Adipose tissue (tissue), 3 donors: Measurements from ENCODE around the gene NSMCE3. TPM values are rescaled to one million over a fixed set of nuclear protein-coding genes. Genes with fewer than 3 reads are reported as not detected.

ENCODE experiments used
- H3K27ac ChIP-seq: one replicate; pipeline ENCODE4 v1.5.1; 2013; ENCODE audit warnings: low read depth, low read length
- WGBS, 3 donors: extraction: QIAGEN DNeasy Blood & Tissue Kit; methylation state at CpG; one replicate each; pipeline ENCODE4 v1.1.7; 2013; 5-methylcytosine and 5-hydroxymethylcytosine counted together
- polyA plus RNA-seq, 3 donors: library from polyadenylated mRNA; stranded (reverse); fragments of 200-250 nt; gene quantifications; one replicate each; pipeline ENCODE4 v1.2.3, GENCODE V29; 2013
- donor health status: healthy with polysubstance abuse.
- donor health status: Bipolar disorder and iron deficiency.
- donor health status: healthy.

Gene NSMCE3
- polyA plus RNA-seq, 3 donors: 2.0 to 3.8 (median 3.8) TPM

- H3K27ac ChIP-seq: no peak overlapping the region
- WGBS, 3 donors: 81 to 85% (median 85%) methylated on average over 3 of the region's 3 CpGs
Measured at GRCh38 chr15:29274946-29275345, 5.3 kb upstream of the NSMCE3 start.

- WGBS, 3 donors: 94 to 95% (median 95%) methylated on average over 5 of the region's 5 CpGs
- H3K27ac ChIP-seq: no peak overlapping the region
Measured at GRCh38 chr15:29272219-29272618, 2.6 kb upstream of the NSMCE3 start.

GRCh38 chr15:29270976-29271375 lies 1.4 kb upstream of the NSMCE3 start:
- H3K27ac ChIP-seq: no peak overlapping the region

- no peak overlapping the region for H3K27ac ChIP-seq
- 0 to 1% (median 1%) methylated on average over 8 of the region's 8 CpGs for WGBS, 3 donors
Measured at GRCh38 chr15:29270169-29270955, 740 bp upstream of the NSMCE3 start.

- no peak overlapping the region for H3K27ac ChIP-seq
- 3 to 5% (median 4%) methylated on average over 35 of the region's 35 CpGs for WGBS, 3 donors
Measured at GRCh38 chr15:29268706-29269484, 727 bp downstream of the NSMCE3 start.

GRCh38 chr15:29266052-29266582 lies 3.5 kb downstream of the NSMCE3 start:
- 88 to 95% (median 91%) methylated on average over 1 of the region's 1 CpG for WGBS, 3 donors
- no peak overlapping the region for H3K27ac ChIP-seq

GRCh38 chr15:29263289-29263688 lies 6.3 kb downstream of the NSMCE3 start:
- H3K27ac ChIP-seq: no peak overlapping the region
- WGBS, 3 donors: 70 to 88% (median 84%) methylated on average over 3 of the region's 3 CpGs

- 68 to 80% (median 78%) methylated on average over 2 of the region's 2 CpGs for WGBS, 3 donors
- no peak overlapping the region for H3K27ac ChIP-seq
Measured at GRCh38 chr15:29262738-29263137, 6.9 kb downstream of the NSMCE3 start.

GRCh38 chr15:29260896-29261295 lies 8.7 kb downstream of the NSMCE3 start:
- H3K27ac ChIP-seq: no peak overlapping the region
- WGBS, 3 donors: 94 to 97% (median 94%) methylated on average over 6 of the region's 6 CpGs

- H3K27ac ChIP-seq: no peak overlapping the region
- 0 to 78% (median 0%) methylated on average over 1 of the region's 1 CpG for WGBS, 3 donors
Measured at GRCh38 chr15:29259233-29259632, 10.4 kb downstream of the NSMCE3 start.

GRCh38 chr15:29252234-29252633 lies 17.4 kb downstream of the NSMCE3 start:
- H3K27ac ChIP-seq: no peak overlapping the region

- H3K27ac ChIP-seq: no peak overlapping the region
- WGBS, 3 donors: 83 to 94% (median 89%) methylated on average over 7 of the region's 7 CpGs
Measured at GRCh38 chr15:29244544-29244943, 25.1 kb downstream of the NSMCE3 start.

GRCh38 chr15:29244123-29244522 lies 25.5 kb downstream of the NSMCE3 start:
- 87 to 93% (median 88%) methylated on average over 4 of the region's 4 CpGs for WGBS, 3 donors
- H3K27ac ChIP-seq: no peak overlapping the region

- 70 to 80% (median 74%) methylated on average over 16 of the region's 16 CpGs for WGBS, 3 donors
- no peak overlapping the region for H3K27ac ChIP-seq
Measured at GRCh38 chr15:29242456-29243242, 27.0 kb downstream of the NSMCE3 start.

- no peak overlapping the region for H3K27ac ChIP-seq
- WGBS, 3 donors: 93 to 97% (median 95%) methylated on average over 1 of the region's 1 CpG
Measured at GRCh38 chr15:29241207-29241606, 28.4 kb downstream of the NSMCE3 start.

- 42% methylated on average over 3 of the region's 3 CpGs for WGBS, 3 donors
- H3K27ac ChIP-seq: no peak overlapping the region
Measured at GRCh38 chr15:29239395-29239794, 30.2 kb downstream of the NSMCE3 start.

GRCh38 chr15:29233566-29233965 lies 36.1 kb downstream of the NSMCE3 start:
- 92 to 96% (median 94%) methylated on average over 4 of the region's 4 CpGs for WGBS, 3 donors
- H3K27ac ChIP-seq: no peak overlapping the region

GRCh38 chr15:29226436-29227208 lies 43.0 kb downstream of the NSMCE3 start:
- 41 to 63% (median 50%) methylated on average over 9 of the region's 9 CpGs for WGBS, 3 donors
- H3K27ac ChIP-seq: no peak overlapping the region
